GM18907 (cell line): Measurements from ENCODE around the gene CYREN.
A peak's percentile ranks its signal among the peaks of the same experiment; 100 is the strongest.
"Not testable (repeated sequence)": the region's sequence is repeated elsewhere in the genome, so short reads cannot be mapped to it uniquely, and the experiment has no call there.

Source experiments
- ATAC-seq: cut with Tn5 transposase; IDR thresholded peaks from one replicate; pipeline ENCODE4 v1.9.1; 2021; ENCODE audit warnings: mild to moderate bottlenecking, moderate library complexity; ENCODE audit not compliant: unreplicated experiment

Gene CYREN

GRCh38 chr7:135179321-135179925 is 8.9 kb upstream of the CYREN start:
- no peak for ATAC-seq

- no peak for ATAC-seq
Measured at GRCh38 chr7:135178364-135178763, 7.9 kb upstream of the CYREN start.

GRCh38 chr7:135177028-135177696 is 6.7 kb upstream of the CYREN start:
- no peak for ATAC-seq

- no peak for ATAC-seq
Measured at GRCh38 chr7:135175931-135176330, 5.4 kb upstream of the CYREN start.

- no peak for ATAC-seq
Measured at GRCh38 chr7:135174941-135175340, 4.4 kb upstream of the CYREN start.

GRCh38 chr7:135173916-135174315 is 3.4 kb upstream of the CYREN start:
- not testable (repeated sequence) for ATAC-seq

GRCh38 chr7:135171581-135172291 is 1.2 kb upstream of the CYREN start:
- not testable (repeated sequence) for ATAC-seq

GRCh38 chr7:135170998-135171481 is 533 bp upstream of the CYREN start:
- ATAC-seq = peak; percentile 58

GRCh38 chr7:135169964-135170273 is 588 bp downstream of the CYREN start:
- ATAC-seq = no peak

GRCh38 chr7:135169141-135169963 is 1.2 kb downstream of the CYREN start:
- peak; percentile 27 for ATAC-seq

GRCh38 chr7:135168489-135169140 is 1.9 kb downstream of the CYREN start:
- ATAC-seq = no peak

- no peak for ATAC-seq
Measured at GRCh38 chr7:135168001-135168400, 2.5 kb downstream of the CYREN start.

GRCh38 chr7:135167365-135167917 is 3.1 kb downstream of the CYREN start:
- no peak for ATAC-seq

- ATAC-seq = no peak
Measured at GRCh38 chr7:135166338-135166990, 4.0 kb downstream of the CYREN start.

GRCh38 chr7:135165862-135166261 is 4.6 kb downstream of the CYREN start:
- no peak for ATAC-seq

- ATAC-seq = no peak
Measured at GRCh38 chr7:135164357-135165061, 6.0 kb downstream of the CYREN start.

GRCh38 chr7:135162382-135163001 is 8.0 kb downstream of the CYREN start:
- ATAC-seq = no peak

- no peak for ATAC-seq
Measured at GRCh38 chr7:135161669-135162068, 8.8 kb downstream of the CYREN start.
